SK-MEL-5 (cell line): ENCODE measurements around the gene VPS45. TPM values are rescaled to one million over a fixed set of nuclear protein-coding genes. Genes with fewer than 3 reads are reported as not detected.

Experiments
- total RNA-seq: library from RNA; depleted of rRNA; stranded (reverse); fragments of >200 nt; shearing (Covaris generic); gene quantifications from 2 replicates; pipeline ENCODE4 v1.2.3, GENCODE V29; 2014; rRNA removed

The VPS45 gene
- total RNA-seq, 1 experiment from 2014 or later = 56.1 TPM

Other genes starting within 250 kb of the VPS45 start
- 18.5 and 21.1 TPM in 2 replicates for gene BOLA1, start 168.2 kb upstream of the VPS45 start, total RNA-seq
- 19.4 and 22.3 TPM in 2 replicates for gene SV2A, start 149.9 kb upstream of the VPS45 start, total RNA-seq
- gene SF3B4, start 140.0 kb upstream of the VPS45 start, total RNA-seq = 14.1 and 15.4 TPM in 2 replicates
- 1.6 TPM in 2 replicates for gene MTMR11, start 130.9 kb upstream of the VPS45 start, total RNA-seq
- gene OTUD7B, start 57.0 kb upstream of the VPS45 start, total RNA-seq = 34.9 and 37.3 TPM in 2 replicates
- gene PLEKHO1, start 82.1 kb downstream of the VPS45 start, total RNA-seq = 22.9 and 23.2 TPM in 2 replicates
- gene ANP32E, start 168.3 kb downstream of the VPS45 start, total RNA-seq = 26.8 and 28.6 TPM in 2 replicates
- gene CA14, start 190.0 kb downstream of the VPS45 start, total RNA-seq = 53.6 and 54.4 TPM in 2 replicates
- gene APH1A, start 201.2 kb downstream of the VPS45 start, total RNA-seq = 208 and 231 TPM in 2 replicates
- 1.5 and 3.1 TPM in 2 replicates for gene C1orf54, start 205.0 kb downstream of the VPS45 start, total RNA-seq
- 0.21 TPM in 1 of 2 replicates, not detected in the other for gene CIART, start 214.8 kb downstream of the VPS45 start, total RNA-seq
- gene MRPS21, start 226.1 kb downstream of the VPS45 start, total RNA-seq = 77.2 and 88.4 TPM in 2 replicates